PC-9 (cell line): ENCODE results near the gene ADGRE1. TPM values are rescaled to one million over a fixed set of nuclear protein-coding genes. Genes with fewer than 3 reads are reported as not detected.

Experiments
- BruUV-seq: library from RNA; stranded (reverse); fragments of 400-500 nt; replicated peaks from 2 replicates; lab custom pipeline; 2021; lab: Mats Ljungman, UMichigan
- CTCF ChIA-PET: fragments of 300-600 bp; sonication (Branson Sonifier 250); formaldehyde crosslinking; loops from one replicate; lab custom pipeline; 2022; ENCODE audit warnings: antibody characterized with exemption; lab: Charles Lee
- POLR2A ChIA-PET: fragments of 300-600 bp; sonication (Branson Sonifier 250); formaldehyde crosslinking; loops from one replicate; lab custom pipeline; 2022; ENCODE audit warnings: antibody characterized with exemption; ENCODE audit not compliant: unreplicated experiment; lab: Charles Lee
- DNase-seq, 2 experiments: peaks; one replicate each; pipeline versions ENCODE4 v3.0.0 to v3.0.0-alpha.2; 2015 to 2022; ENCODE audit warnings: mixed read lengths in 1 of 2
- H2AFZ ChIP-seq: fragments of 200-600 bp; sonication (generic); 2 replicates; pipeline ENCODE4 v1.8.1; 2017; ENCODE audit warnings: antibody characterized with exemption
- H3F3A ChIP-seq: fragments of 200-600 bp; sonication (generic); 2 replicates; pipeline ENCODE4 v1.8.1; 2017; ENCODE audit warnings: antibody characterized with exemption, mild to moderate bottlenecking, low read depth; ENCODE audit not compliant: insufficient read depth
- H3K27ac ChIP-seq: fragments of 200-600 bp; sonication (generic); 2 replicates; pipeline ENCODE4 v1.6.1; 2016; ENCODE audit warnings: mixed run types
- H3K27me3 ChIP-seq: fragments of 200-600 bp; sonication (generic); 2 replicates; pipeline ENCODE4 v1.6.1; 2016; ENCODE audit warnings: low read depth, mixed run types; ENCODE audit not compliant: insufficient read depth
- H3K36me3 ChIP-seq: fragments of 200-600 bp; sonication (generic); 2 replicates; pipeline ENCODE4 v1.6.1; 2016; ENCODE audit warnings: low read depth, mixed run types
- H3K4me1 ChIP-seq: fragments of 200-600 bp; sonication (generic); replicated peaks from 2 replicates; pipeline ENCODE4 v1.6.1; 2016; ENCODE audit warnings: mixed run types; ENCODE audit not compliant: insufficient read depth
- H3K4me2 ChIP-seq: fragments of 200-600 bp; sonication (generic); 2 replicates; pipeline ENCODE4 v1.6.1; 2017; ENCODE audit warnings: mixed run types
- H3K4me3 ChIP-seq: fragments of 200-600 bp; sonication (generic); 2 replicates; pipeline ENCODE4 v1.6.1; 2016; ENCODE audit warnings: mixed run types
- H3K79me2 ChIP-seq: fragments of 200-600 bp; sonication (generic); 2 replicates; pipeline ENCODE4 v1.6.1; 2017; ENCODE audit warnings: low read depth, mixed run types
- H3K9me2 ChIP-seq: fragments of 200-600 bp; sonication (generic); 2 replicates; pipeline ENCODE4 v1.8.1; 2017; ENCODE audit warnings: mild to moderate bottlenecking; ENCODE audit not compliant: insufficient read depth
- H3K9me3 ChIP-seq: fragments of 200-600 bp; sonication (generic); 2 replicates; pipeline ENCODE4 v1.8.1; 2016; ENCODE audit warnings: low read depth; ENCODE audit not compliant: insufficient read depth
- H4K20me1 ChIP-seq: fragments of 200-600 bp; sonication (generic); 2 replicates; pipeline ENCODE4 v1.8.1; 2017; ENCODE audit not compliant: insufficient read depth
- EZH2 ChIP-seq: fragments of 200-600 bp; sonication (generic); IDR thresholded peaks from 2 replicates; pipeline ENCODE4 v1.8.0; 2017; ENCODE audit warnings: antibody characterized with exemption, low read depth
- intact Hi-C: fragments of 100-400 bp; cut with micrococcal nuclease; formaldehyde crosslinking; loops from one replicate; pipeline ENCODE4 v1.10.0; 2022; ENCODE audit not compliant: unreplicated experiment
- total RNA-seq: library from RNA; stranded (reverse); gene quantifications from 2 replicates; pipeline ENCODE4 v1.2.3, GENCODE V29; 2021
- TF ChIP-seq, protein P1 (sequence below): fragments of 200-600 bp; sonication (generic); conservative IDR thresholded peaks from 2 replicates; pipeline ENCODE4 v1.6.1; 2017; ENCODE audit warnings: mixed run types, antibody characterized with exemption, mild to moderate bottlenecking, moderate library complexity

Gene ADGRE1
- total RNA-seq, 1 experiment from 2014 or later, result not detected

DNA sequence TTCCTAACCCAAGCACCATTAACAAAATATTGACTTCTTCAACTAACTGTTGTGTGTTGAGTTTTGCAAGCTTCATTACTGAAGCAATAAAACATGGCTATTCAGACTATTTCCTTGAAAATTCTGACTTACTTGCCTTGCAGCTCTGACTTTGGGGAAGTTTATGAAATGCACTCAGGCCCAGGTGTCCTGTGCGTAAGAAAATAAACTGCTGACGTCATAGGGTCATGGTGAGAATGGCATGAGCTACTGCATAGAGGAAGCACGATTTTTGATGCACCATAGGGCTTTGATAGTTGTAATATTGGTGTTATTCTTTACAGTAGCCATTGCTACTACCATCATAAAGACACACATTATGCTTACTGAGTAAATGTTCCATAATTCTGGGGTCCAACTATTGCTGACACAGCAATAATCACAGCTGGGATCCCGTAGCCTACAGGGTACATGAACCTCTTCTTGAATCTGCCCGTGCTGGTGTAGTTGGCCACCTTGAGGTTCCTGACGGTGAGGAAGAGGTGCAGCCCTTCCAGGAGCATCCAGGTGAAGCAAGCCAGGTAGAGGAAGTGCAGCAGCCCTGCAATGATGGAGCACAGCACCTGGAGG, 76.0 kb downstream of the ADGRE1 start:
- no peak for TF ChIP-seq EZH2
- TF ChIP-seq, protein P1, sequence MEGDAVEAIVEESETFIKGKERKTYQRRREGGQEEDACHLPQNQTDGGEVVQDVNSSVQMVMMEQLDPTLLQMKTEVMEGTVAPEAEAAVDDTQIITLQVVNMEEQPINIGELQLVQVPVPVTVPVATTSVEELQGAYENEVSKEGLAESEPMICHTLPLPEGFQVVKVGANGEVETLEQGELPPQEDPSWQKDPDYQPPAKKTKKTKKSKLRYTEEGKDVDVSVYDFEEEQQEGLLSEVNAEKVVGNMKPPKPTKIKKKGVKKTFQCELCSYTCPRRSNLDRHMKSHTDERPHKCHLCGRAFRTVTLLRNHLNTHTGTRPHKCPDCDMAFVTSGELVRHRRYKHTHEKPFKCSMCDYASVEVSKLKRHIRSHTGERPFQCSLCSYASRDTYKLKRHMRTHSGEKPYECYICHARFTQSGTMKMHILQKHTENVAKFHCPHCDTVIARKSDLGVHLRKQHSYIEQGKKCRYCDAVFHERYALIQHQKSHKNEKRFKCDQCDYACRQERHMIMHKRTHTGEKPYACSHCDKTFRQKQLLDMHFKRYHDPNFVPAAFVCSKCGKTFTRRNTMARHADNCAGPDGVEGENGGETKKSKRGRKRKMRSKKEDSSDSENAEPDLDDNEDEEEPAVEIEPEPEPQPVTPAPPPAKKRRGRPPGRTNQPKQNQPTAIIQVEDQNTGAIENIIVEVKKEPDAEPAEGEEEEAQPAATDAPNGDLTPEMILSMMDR, result no peak
- POLR2A ChIA-PET, result interaction anchor here (0.6 kb wide), 1 partner anchor 1279 kb away, joined by 5 read pairs; no protein-coding TSS in a partner anchor
- no peaks in the 10 kb centered on the region for H3K79me2 ChIP-seq
- H4K20me1 ChIP-seq, result no peaks in the 10 kb centered on the region
- no peaks in the 10 kb centered on the region for H3K36me3 ChIP-seq
- H3F3A ChIP-seq, result no peaks in the 10 kb centered on the region
- no peak overlapping the region for H3K4me2 ChIP-seq
- BruUV-seq, result no TSS peak
- H3K27me3 ChIP-seq, result peaks cover 33% of the 10 kb centered on the region
- DNase-seq, result no peak
- intact Hi-C loops, result no loop called here
- H2AFZ ChIP-seq, result no peak overlapping the region
- H3K4me1 ChIP-seq, result no peaks in the 10 kb centered on the region
- no peak overlapping the region for H3K4me3 ChIP-seq
- CTCF ChIA-PET, result interaction anchor here (0.5 kb wide), 1 partner anchor 121 kb away, joined by 4 read pairs; no protein-coding TSS in a partner anchor
- H3K27ac ChIP-seq, result no peak overlapping the region
- no peaks in the 10 kb centered on the region for H3K9me2 ChIP-seq
- H3K9me3 ChIP-seq, result no peaks in the 10 kb centered on the region

DNA sequence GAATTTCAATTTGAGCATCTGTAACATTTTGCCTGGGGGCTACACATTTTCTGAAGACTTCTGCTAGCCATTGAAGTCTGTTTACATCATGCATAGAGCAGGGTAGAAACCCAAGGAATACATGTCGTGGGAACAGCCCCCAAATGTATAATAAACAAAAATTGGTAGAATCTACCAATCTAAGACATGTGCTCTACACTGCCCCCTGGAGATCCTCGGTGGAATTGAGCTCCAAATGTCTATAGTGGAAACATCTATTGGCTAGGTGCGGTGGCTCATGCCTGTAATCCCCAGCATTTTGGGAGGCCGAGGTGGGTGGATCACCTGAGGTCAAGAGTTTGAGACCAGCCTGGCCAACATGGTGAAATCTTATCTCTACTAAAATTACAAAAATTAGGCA, 76.6 kb downstream of the ADGRE1 start:
- Histone ChIP-seq H3F3A (no peaks in the 10 kb centered on the region), H3K79me2 (no peaks in the 10 kb centered on the region), H3K9me3 (no peaks in the 10 kb centered on the region), H3K4me3 (no peak overlapping the region), H3K4me2 (no peak overlapping the region), H3K27ac (no peak overlapping the region), H3K9me2 (no peaks in the 10 kb centered on the region), H4K20me1 (no peaks in the 10 kb centered on the region), H2AFZ (no peak overlapping the region), H3K4me1 (no peaks in the 10 kb centered on the region), H3K36me3 (no peaks in the 10 kb centered on the region), H3K27me3 (peaks cover 35% of the 10 kb centered on the region)
- POLR2A ChIA-PET, result no interaction called here
- no TSS peak for BruUV-seq
- no peak for DNase-seq
- no peak for TF ChIP-seq EZH2
- TF ChIP-seq, protein P1, result peak; percentile 58
- intact Hi-C loops, result no loop called here
- CTCF ChIA-PET, result interaction anchor here (0.5 kb wide), 1 partner anchor 121 kb away, joined by 4 read pairs; no protein-coding TSS in a partner anchor

DNA sequence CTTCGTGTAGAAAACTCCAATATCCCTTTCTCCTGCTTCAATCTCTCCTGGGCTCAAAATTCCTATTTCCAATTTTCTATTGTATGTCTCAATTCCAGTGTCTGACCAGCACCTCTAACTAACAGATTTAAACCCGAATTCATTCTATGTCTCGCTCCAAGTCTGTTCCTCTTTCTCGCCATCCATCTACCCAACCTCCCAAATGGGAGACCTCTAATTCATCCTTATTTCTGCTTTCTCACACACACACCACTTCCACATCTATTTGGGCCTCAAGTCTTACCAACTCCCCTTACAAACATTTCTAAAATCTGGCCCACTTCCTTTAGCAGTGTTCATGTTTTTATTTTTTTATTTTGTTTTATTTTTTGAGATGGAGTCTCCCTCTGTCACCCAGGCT, 80.6 kb downstream of the ADGRE1 start:
- no TSS peak for BruUV-seq
- no peaks in the 10 kb centered on the region for H3K36me3 ChIP-seq
- TF ChIP-seq EZH2, result no peak
- TF ChIP-seq, protein P1, result no peak
- H3K9me3 ChIP-seq, result no peaks in the 10 kb centered on the region
- no peaks in the 10 kb centered on the region for H3K4me1 ChIP-seq
- no peak overlapping the region for H2AFZ ChIP-seq
- CTCF ChIA-PET, result no interaction called here
- no peak overlapping the region for H3K4me3 ChIP-seq
- H3K27ac ChIP-seq, result no peak overlapping the region
- H3F3A ChIP-seq, result no peaks in the 10 kb centered on the region
- DNase-seq, result no peak
- H3K9me2 ChIP-seq, result no peaks in the 10 kb centered on the region
- intact Hi-C loops, result no loop called here
- H3K79me2 ChIP-seq, result no peaks in the 10 kb centered on the region
- H3K27me3 ChIP-seq, result peaks cover 32% of the 10 kb centered on the region
- H3K4me2 ChIP-seq, result no peak overlapping the region
- H4K20me1 ChIP-seq, result no peaks in the 10 kb centered on the region
- POLR2A ChIA-PET, result no interaction called here
